SH-SY5Y (cell line): ENCODE data around the gene TSC22D1.

ENCODE experiments used
- GATA2 ChIP-seq: IDR thresholded peaks from 2 replicates; pipeline ENCODE4 v1.6.1; 2011; ENCODE audit warnings: mild to moderate bottlenecking, low read depth, low read length
- GATA3 ChIP-seq: IDR thresholded peaks from 2 replicates; pipeline ENCODE4 v1.6.1; 2011; ENCODE audit warnings: low read depth, mild to moderate bottlenecking, low read length, moderate library complexity

DNA sequence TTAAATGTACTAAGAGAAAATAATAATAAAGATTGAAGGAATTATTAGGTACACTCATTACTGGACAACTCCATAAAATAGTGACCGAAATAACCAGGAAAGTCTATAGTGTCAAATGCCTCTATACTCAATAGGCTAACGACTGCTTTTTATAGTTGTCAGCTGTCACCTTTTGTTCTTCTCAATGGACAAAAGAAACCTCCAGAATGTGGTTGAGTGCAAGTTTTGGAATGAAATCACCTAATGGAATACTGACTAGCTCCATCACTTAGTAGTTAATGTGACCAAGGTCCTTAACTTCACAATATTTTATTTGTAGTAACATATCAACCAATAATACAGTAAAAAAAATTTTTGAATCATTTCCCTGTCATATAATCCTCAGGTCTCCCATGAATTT is 18.1 kb downstream of the TSC22D1 start:
- TF ChIP-seq GATA2 = no peak
- no peak for TF ChIP-seq GATA3
